Measurements from ENCODE around the gene YEATS2.

The YEATS2 gene

DNA sequence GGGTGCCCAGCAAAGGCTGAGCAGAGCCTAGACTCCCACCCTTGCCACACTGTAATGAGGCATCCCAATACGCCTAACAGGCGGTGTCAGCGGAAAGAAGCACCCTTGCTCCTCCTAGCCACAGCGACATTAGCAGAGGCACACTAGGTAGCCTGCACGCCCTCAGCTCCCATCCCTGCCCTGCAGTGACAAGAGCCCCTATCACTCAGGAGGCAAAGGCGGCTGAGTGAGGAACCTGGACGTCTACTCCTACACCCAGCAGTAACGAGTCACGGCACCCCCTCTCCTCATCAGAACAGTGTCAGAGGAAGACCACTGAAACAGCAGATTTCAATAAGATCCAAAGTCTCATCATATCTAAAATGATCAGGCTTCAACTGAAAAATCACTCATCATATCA is 139.8 kb downstream of the YEATS2 start:
- DNase-seq (ENCODE audit: low spot score) = no peak

DNA sequence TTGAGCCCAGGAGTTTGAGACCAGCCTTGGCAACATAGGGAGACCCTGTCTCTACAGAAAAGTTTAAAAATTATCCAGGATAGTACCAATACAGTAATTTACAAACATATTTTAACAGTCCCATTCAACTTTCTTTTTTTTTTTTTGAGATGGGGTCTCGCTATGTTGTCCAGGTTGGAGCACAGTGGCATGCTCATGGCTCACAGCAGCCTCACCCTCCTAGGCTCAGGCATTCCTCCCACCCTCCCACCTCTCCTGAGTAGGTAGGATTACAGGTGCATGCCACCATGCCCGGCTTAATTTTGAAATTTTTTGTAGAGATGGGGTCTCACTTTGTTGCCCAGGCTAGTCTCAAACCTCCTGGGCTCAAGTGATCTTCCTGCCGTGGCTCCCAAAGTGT is 140.3 kb downstream of the YEATS2 start:
- no peak for DNase-seq (ENCODE audit: low spot score)

DNA sequence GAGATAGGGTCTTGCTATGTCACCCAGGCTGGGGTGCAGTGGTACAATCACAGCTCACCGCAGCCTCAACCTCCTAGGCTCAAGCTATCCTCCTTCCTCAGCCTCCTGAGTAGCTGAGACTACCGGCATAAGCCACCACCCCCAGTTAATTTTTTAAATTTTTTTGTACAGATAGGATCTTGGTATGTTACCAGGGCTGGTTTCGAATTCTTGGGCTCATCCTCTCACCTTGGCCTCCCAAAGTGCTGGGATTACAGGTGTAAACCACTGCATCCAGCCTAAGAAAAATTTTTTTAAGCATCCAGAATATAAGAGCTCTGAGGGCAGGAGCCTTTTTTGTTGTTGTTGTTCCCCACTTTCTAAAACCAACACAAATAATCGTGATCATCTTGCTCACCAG is 142.2 kb downstream of the YEATS2 start:
- no peak for DNase-seq (ENCODE audit: low spot score)

GRCh38 chr3:183844606-183845005 is 147.0 kb downstream of the YEATS2 start:
- DNase-seq (ENCODE audit: low spot score) = no peak

- DNase-seq (ENCODE audit: low spot score) = no peak
Measured at GRCh38 chr3:183845090-183845489, 147.5 kb downstream of the YEATS2 start.

- no peak for DNase-seq (ENCODE audit: low spot score)
Measured at GRCh38 chr3:183845608-183846288, 148.2 kb downstream of the YEATS2 start.

GRCh38 chr3:183854318-183855035 is 156.9 kb downstream of the YEATS2 start:
- DNase-seq (ENCODE audit: low spot score) = no peak

DNA sequence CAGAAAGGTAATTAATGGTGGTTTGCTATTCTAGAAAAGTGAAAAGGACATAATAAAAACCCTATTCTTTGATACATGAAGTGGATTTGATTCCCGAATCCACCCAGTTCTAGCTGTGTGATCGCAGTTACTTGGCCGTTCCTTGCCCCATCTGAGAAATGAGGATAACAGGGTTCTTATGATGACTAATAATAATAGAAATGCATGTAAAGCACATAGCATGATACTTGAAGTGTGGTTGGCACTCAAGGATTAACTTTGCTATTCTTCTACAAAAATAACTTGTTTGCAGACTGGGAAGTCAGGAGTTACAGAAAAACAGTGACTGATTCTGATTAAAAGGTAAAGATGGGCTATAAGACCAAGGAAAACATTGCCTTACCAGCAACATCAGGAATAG is 160.3 kb downstream of the YEATS2 start:
- no peak for DNase-seq (ENCODE audit: low spot score)

Measured in HuH-7.5 (cell line).